Glutamatergic neuron (in vitro differentiated cells): ENCODE measurements around the gene SVOPL. TPM values are rescaled to one million over a fixed set of nuclear protein-coding genes. Genes with fewer than 3 reads are reported as not detected.

Experiments used
- DNase-seq: peaks from one replicate; pipeline ENCODE4 v3.0.0; 2022
- H3K27ac Mint-ChIP-seq: one replicate; pipeline ENCODE4 v1.8.0; 2020; ENCODE audit warnings: mild to moderate bottlenecking, mixed read lengths, inconsistent platforms; ENCODE audit not compliant: unreplicated experiment
- H3K27me3 Mint-ChIP-seq: one replicate; pipeline ENCODE4 v1.8.0; 2020; ENCODE audit warnings: mild to moderate bottlenecking, moderate library complexity, mixed read lengths, inconsistent platforms; ENCODE audit not compliant: unreplicated experiment
- H3K36me3 Mint-ChIP-seq: one replicate; pipeline ENCODE4 v1.8.0; 2020; ENCODE audit warnings: mild to moderate bottlenecking, mixed read lengths, inconsistent platforms; ENCODE audit not compliant: unreplicated experiment
- H3K4me1 Mint-ChIP-seq: one replicate; pipeline ENCODE4 v1.8.0; 2020; ENCODE audit warnings: mild to moderate bottlenecking, low read depth, mixed read lengths, inconsistent platforms; ENCODE audit not compliant: unreplicated experiment
- H3K4me3 Mint-ChIP-seq: one replicate; pipeline ENCODE4 v1.8.0; 2020; ENCODE audit warnings: mild to moderate bottlenecking, mixed read lengths, inconsistent platforms; ENCODE audit not compliant: unreplicated experiment
- H3K9me3 Mint-ChIP-seq: one replicate; pipeline ENCODE4 v1.8.0; 2020; ENCODE audit warnings: mild to moderate bottlenecking, moderate library complexity, mixed read lengths, inconsistent platforms; ENCODE audit not compliant: unreplicated experiment
- CTCF ChIP-seq: fragments of 200-600 bp; sonication (generic); IDR thresholded peaks from one replicate; pipeline ENCODE4 v1.5.0; 2021; ENCODE audit not compliant: partially characterized antibody, unreplicated experiment
- total RNA-seq: library from RNA; stranded (reverse); fragmentation: NEBNext Ultra II Directional; extraction: Animal tissue kit (Norgen Biotek cat#: 25700); gene quantifications from one replicate; pipeline ENCODE4 v1.2.1, GENCODE V29; 2021; ENCODE audit not compliant: unreplicated experiment

SVOPL gene
- total RNA-seq, 1 donor from 2014 or later = not detected

GRCh38 chr7:138590154-138590553, 111.0 kb downstream of the SVOPL start:
- no peak for TF ChIP-seq CTCF
- Mint-ChIP-seq H3K27ac (no peak overlapping the region), H3K9me3 (peaks cover 2% of the 10 kb centered on the region), H3K4me3 (no peak overlapping the region), H3K36me3 (no peaks in the 10 kb centered on the region), H3K4me1 (no peaks in the 10 kb centered on the region), H3K27me3 (no peaks in the 10 kb centered on the region)
- DNase-seq = no peak

DNA sequence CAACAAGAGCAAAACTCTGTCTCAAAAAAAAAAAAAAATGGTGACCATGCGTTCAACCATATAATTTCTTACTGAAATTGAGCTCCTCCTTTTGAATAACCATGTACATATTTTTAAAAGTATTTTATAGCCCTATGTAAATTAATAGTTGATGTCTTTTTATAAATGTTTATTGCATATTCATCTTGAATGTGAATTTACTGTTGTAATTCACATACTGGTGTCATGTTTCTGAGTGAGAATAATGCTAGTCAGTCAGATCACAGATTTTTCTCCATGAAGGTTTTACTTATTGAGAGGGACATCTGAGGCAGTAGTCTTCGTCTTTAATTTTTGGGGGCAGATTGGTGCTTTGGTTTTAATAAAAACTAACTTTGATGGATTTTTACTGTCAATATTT, 112.2 kb downstream of the SVOPL start:
- Mint-ChIP-seq H3K9me3 (peaks cover 2% of the 10 kb centered on the region), H3K36me3 (no peaks in the 10 kb centered on the region), H3K4me1 (no peaks in the 10 kb centered on the region), H3K27ac (no peak overlapping the region), H3K4me3 (no peak overlapping the region), H3K27me3 (no peaks in the 10 kb centered on the region)
- no peak for TF ChIP-seq CTCF
- DNase-seq = no peak

DNA sequence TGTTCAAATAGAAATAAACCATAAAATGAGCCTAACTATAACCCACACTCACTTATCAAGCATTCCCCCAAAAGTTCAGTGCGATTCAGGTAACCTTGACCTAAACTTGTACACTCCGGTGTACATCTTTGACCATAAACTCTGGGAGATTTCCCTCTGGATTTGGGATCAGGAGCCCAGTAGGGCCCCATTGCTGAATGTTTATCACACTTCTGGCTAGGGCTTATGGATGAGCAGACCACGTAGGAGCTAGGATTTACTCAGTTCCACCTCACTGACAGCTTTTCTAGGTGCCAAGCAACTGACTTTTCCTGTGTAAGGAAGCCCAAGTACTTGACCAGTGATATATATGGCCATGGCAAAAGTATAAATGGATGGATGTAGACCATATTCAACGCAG, 113.7 kb downstream of the SVOPL start:
- H3K4me1 Mint-ChIP-seq = no peaks in the 10 kb centered on the region
- H3K36me3 Mint-ChIP-seq = no peaks in the 10 kb centered on the region
- H3K27ac Mint-ChIP-seq = no peak overlapping the region
- TF ChIP-seq CTCF = no peak
- H3K27me3 Mint-ChIP-seq = no peaks in the 10 kb centered on the region
- H3K4me3 Mint-ChIP-seq = no peak overlapping the region
- peaks cover 2% of the 10 kb centered on the region for H3K9me3 Mint-ChIP-seq
- no peak for DNase-seq

- no peak for TF ChIP-seq CTCF
- no peaks in the 10 kb centered on the region for H3K36me3 Mint-ChIP-seq
- H3K9me3 Mint-ChIP-seq = peaks cover 2% of the 10 kb centered on the region
- H3K27ac Mint-ChIP-seq = no peak overlapping the region
- no peak overlapping the region for H3K4me3 Mint-ChIP-seq
- no peaks in the 10 kb centered on the region for H3K27me3 Mint-ChIP-seq
- no peak for DNase-seq
- no peaks in the 10 kb centered on the region for H3K4me1 Mint-ChIP-seq
Observed at GRCh38 chr7:138585283-138585993, 115.7 kb downstream of the SVOPL start.

DNA sequence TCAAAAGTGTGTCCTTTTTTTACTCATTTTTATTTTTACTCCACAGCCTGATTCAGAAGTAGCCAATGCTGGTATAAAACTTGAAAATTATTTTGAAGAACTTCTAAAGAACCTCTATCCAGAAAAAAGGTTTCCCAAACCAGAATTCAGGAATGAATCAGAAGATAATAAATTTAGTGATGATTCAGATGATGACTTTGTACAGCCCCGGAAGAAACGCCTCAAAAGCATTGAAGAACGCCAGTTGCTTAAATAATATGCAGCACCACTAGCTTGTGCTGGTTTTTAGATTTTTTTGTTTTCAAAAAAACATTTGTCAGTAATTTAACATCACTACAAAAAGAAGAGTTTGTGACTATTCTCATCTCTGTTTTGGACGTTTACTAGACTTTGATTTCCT, 116.5 kb downstream of the SVOPL start:
- Mint-ChIP-seq H3K27ac (no peak overlapping the region), H3K36me3 (no peaks in the 10 kb centered on the region), H3K4me3 (no peak overlapping the region), H3K27me3 (no peaks in the 10 kb centered on the region), H3K9me3 (peaks cover 2% of the 10 kb centered on the region), H3K4me1 (no peaks in the 10 kb centered on the region)
- no peak for DNase-seq
- no peak for TF ChIP-seq CTCF
